Lung (tissue), 12 donors: Measurements from ENCODE around the gene SPAG8. TPM values are rescaled to one million over a fixed set of nuclear protein-coding genes. Genes with fewer than 3 reads are reported as not detected.
A peak's percentile ranks its signal among the peaks of the same experiment; 100 is the strongest.

Experiments used
- ATAC-seq: fragments of 200-7000 bp; cut with Tn5 transposase; one replicate; pipeline ENCODE4 v1.9.1; 2020; ENCODE audit warnings: moderate number of reproducible peaks; ENCODE audit not compliant: insufficient read depth, low FRiP score
- DNase-seq, 3 donors: peaks; one replicate each; pipeline ENCODE4 v3.0.0-alpha.2; 2013 to 2017
- H3K27ac ChIP-seq, 2 donors: one replicate each; pipeline ENCODE4 v1.5.1; 2013; ENCODE audit warnings: mild to moderate bottlenecking in 2 of 2, moderate library complexity in 2 of 2, control low read depth in 1 of 2, inconsistent platforms in 1 of 2, low read depth in 1 of 2, low read length in 1 of 2
- H3K27me3 ChIP-seq, 3 donors: one replicate each; pipeline ENCODE4 v1.5.1; 2013; ENCODE audit warnings: low read length in 2 of 3; ENCODE audit not compliant: control insufficient read depth in 3 of 3, insufficient read depth in 3 of 3
- H3K36me3 ChIP-seq, 4 donors: one replicate each; pipeline ENCODE4 v1.5.1; 2013; ENCODE audit warnings: low read length in 4 of 4, mild to moderate bottlenecking in 1 of 4, moderate library complexity in 1 of 4; ENCODE audit not compliant: control insufficient read depth in 4 of 4, insufficient read depth in 4 of 4
- H3K4me1 ChIP-seq, 5 donors: one replicate each; pipeline ENCODE4 v1.5.1; 2013; ENCODE audit warnings: low read length in 5 of 5, mild to moderate bottlenecking in 2 of 5, moderate library complexity in 1 of 5; ENCODE audit not compliant: control insufficient read depth in 5 of 5, insufficient read depth in 5 of 5
- H3K4me3 ChIP-seq: one replicate; pipeline ENCODE4 v1.5.1; 2013; ENCODE audit warnings: mild to moderate bottlenecking, control low read depth, moderate library complexity
- H3K9ac ChIP-seq, 2 donors: one replicate each; pipeline ENCODE4 v1.5.1; 2013; ENCODE audit warnings: low read length in 2 of 2, control low read depth in 1 of 2; ENCODE audit not compliant: insufficient read depth in 1 of 2
- H3K9me3 ChIP-seq, 4 donors: one replicate each; pipeline ENCODE4 v1.5.1; 2013; ENCODE audit warnings: low read length in 3 of 4, mild to moderate bottlenecking in 1 of 4, moderate library complexity in 1 of 4; ENCODE audit not compliant: control insufficient read depth in 4 of 4, insufficient read depth in 3 of 4
- CTCF ChIP-seq: IDR thresholded peaks from 2 replicates; pipeline ENCODE4 v1.5.1; 2012; ENCODE audit warnings: mild to moderate bottlenecking; ENCODE audit errors: control extremely low read depth, extremely low read depth
- WGBS, 2 donors: extraction: QIAGEN DNeasy Blood & Tissue Kit; methylation state at CpG; one replicate each; pipeline ENCODE4 v1.1.7; 2013; 5-methylcytosine and 5-hydroxymethylcytosine counted together
- polyA plus RNA-seq, 2 donors: library from polyadenylated mRNA; stranded (reverse); fragments of 200-250 nt; gene quantifications; one replicate each; pipeline ENCODE4 v1.2.1, GENCODE V29; 2013
- total RNA-seq, 2 donors: library from RNA; depleted of rRNA in 1 of 2; stranded (reverse); fragments of >200 nt in 1 of 2; gene quantifications; one replicate each; pipeline ENCODE4 v1.2.1, GENCODE V29; 2014 to 2021
- donor health status: control.
- donor health status: control.
- donor health status: Bipolar disorder and iron deficiency.
- donor health status: healthy.
- donor health status: DM: yes; HTN: yes; CAD: no.

The SPAG8 gene
- total and polyA plus RNA-seq, 4 donors = 5.8 to 20.6 (median 9.0) TPM

- H3K36me3 ChIP-seq = no peaks in the 10 kb centered on the region
- H3K4me1 ChIP-seq = peaks cover 0 to 23% (median 10%) of the 10 kb centered on the region in 5 donors
- H3K9me3 ChIP-seq = no peaks in the 10 kb centered on the region
- peak; percentile 60 for TF ChIP-seq CTCF
- DNase-seq (peak; percentile 40 to 79 (median 77)), ATAC-seq (peak; percentile 55)
- H3K4me3 ChIP-seq = no peak overlapping the region
- H3K27ac ChIP-seq = no peak overlapping the region
- no peaks in the 10 kb centered on the region for H3K27me3 ChIP-seq
- 30% methylated on average over 4 of the region's 4 CpGs for WGBS, 2 donors
- no peak overlapping the region for H3K9ac ChIP-seq
Measured at GRCh38 chr9:35826071-35826701, 14.1 kb upstream of the SPAG8 start.

- Histone ChIP-seq H3K36me3 (no peaks in the 10 kb centered on the region), H3K27ac (no peak overlapping the region), H3K4me3 (no peak overlapping the region), H3K4me1 (peaks cover 0 to 2% (median 0%) of the 10 kb centered on the region in 5 donors), H3K9ac (no peak overlapping the region), H3K9me3 (no peaks in the 10 kb centered on the region), H3K27me3 (no peaks in the 10 kb centered on the region)
- ATAC-seq (no peak), DNase-seq (no peak)
- TF ChIP-seq CTCF = no peak
Measured at GRCh38 chr9:35822926-35823325, 10.9 kb upstream of the SPAG8 start.

- Histone ChIP-seq H3K36me3 (no peaks in the 10 kb centered on the region), H3K9ac (no peak overlapping the region), H3K4me1 (no peaks in the 10 kb centered on the region), H3K4me3 (no peak overlapping the region), H3K27me3 (no peaks in the 10 kb centered on the region), H3K9me3 (no peaks in the 10 kb centered on the region), H3K27ac (no peak overlapping the region)
- no peak for TF ChIP-seq CTCF
- no peak for DNase-seq
- ATAC-seq = no peak
Measured at GRCh38 chr9:35820076-35820475, 8.0 kb upstream of the SPAG8 start.

- Histone ChIP-seq H3K36me3 (no peaks in the 10 kb centered on the region), H3K4me1 (peaks cover 0 to 8% (median 3%) of the 10 kb centered on the region in 5 donors), H3K27ac (no peak overlapping the region), H3K9ac (no peak overlapping the region), H3K27me3 (no peaks in the 10 kb centered on the region), H3K9me3 (no peaks in the 10 kb centered on the region), H3K4me3 (no peak overlapping the region)
- ATAC-seq (no peak), DNase-seq (no peak)
- no peak for TF ChIP-seq CTCF
- 88 to 91% methylated on average over 3 of the region's 3 CpGs for WGBS, 2 donors
Measured at GRCh38 chr9:35818341-35818740, 6.3 kb upstream of the SPAG8 start.
